Epithelial cell of proximal tubule (primary cell): ENCODE measurements around the gene EPHA2. TPM values are rescaled to one million over a fixed set of nuclear protein-coding genes. Genes with fewer than 3 reads are reported as not detected.

ENCODE experiments used
- DNase-seq: peaks from one replicate; pipeline ENCODE4 v3.0.0-alpha.2; 2011; ENCODE audit warnings: low read depth
- H3K4me3 ChIP-seq: 2 replicates; pipeline ENCODE4 v1.5.1; 2011; ENCODE audit warnings: low read depth, mild to moderate bottlenecking, low read length
- total RNA-seq: library from RNA; depleted of rRNA; stranded (reverse); fragments of >200 nt; gene quantifications from 2 replicates; pipeline ENCODE4 v1.2.3, GENCODE V29; 2015
- TF ChIP-seq, protein P1 (sequence below): conservative IDR thresholded peaks from 2 replicates; pipeline ENCODE4 v1.5.1; 2012; ENCODE audit warnings: low read depth, mild to moderate bottlenecking, low read length

EPHA2 gene
- total RNA-seq, 1 donor from 2014 or later, result 112 TPM

DNA sequence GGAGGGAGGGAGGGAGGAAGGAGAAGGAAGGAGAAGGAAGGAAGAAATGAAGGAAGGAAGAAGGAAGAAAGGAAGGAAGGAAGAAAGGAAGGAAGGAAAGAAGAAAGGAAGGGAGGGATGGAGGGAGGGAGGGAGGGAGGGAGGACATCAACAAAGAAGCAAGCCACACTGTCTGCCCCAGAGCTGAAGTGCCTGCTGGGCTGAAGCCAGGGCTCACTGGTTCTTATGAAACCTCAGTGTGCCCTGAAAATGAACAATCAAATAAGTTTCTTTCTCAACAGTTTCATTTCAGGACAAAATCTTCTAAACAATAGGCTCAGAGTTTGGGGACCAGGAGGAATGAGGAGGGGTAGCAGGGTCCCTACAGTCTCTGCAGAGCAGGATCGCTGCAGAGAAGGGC lies 35.4 kb upstream of the EPHA2 start:
- no peak for DNase-seq

DNA sequence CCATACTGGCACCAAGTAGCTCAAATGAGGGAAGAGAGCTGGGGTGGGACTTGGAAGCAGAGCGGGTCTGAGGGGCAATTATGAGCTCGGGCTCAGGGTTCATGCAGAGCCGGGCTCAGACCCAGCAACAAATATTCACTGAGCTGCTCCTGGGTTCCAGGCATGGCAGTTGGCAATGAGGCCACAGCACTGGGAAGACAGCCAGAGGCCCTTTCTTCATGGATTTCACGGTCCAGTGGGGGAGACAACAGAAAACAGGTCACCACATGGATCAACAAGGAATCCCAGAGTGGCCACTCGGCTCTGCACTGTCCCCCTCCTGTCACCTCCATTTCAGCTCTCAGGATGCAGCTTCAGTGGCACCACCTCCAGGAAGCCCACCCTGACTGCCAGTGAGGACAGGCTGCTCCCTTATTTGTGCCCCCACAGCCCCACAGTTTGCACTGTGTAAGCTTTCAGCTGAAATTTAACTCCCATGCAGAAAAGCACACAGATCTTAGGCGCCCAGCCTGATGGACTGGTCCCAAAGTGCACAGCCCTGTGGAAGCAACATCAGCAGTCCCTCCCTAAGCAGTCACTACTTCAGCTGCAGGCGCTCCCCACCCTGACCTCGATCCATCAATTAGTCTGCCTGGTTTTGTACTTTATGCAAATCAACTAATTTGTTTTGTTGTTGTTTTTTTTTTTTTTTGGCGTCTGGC lies 34.2 kb upstream of the EPHA2 start:
- no peak for DNase-seq
- TF ChIP-seq, protein P1, sequence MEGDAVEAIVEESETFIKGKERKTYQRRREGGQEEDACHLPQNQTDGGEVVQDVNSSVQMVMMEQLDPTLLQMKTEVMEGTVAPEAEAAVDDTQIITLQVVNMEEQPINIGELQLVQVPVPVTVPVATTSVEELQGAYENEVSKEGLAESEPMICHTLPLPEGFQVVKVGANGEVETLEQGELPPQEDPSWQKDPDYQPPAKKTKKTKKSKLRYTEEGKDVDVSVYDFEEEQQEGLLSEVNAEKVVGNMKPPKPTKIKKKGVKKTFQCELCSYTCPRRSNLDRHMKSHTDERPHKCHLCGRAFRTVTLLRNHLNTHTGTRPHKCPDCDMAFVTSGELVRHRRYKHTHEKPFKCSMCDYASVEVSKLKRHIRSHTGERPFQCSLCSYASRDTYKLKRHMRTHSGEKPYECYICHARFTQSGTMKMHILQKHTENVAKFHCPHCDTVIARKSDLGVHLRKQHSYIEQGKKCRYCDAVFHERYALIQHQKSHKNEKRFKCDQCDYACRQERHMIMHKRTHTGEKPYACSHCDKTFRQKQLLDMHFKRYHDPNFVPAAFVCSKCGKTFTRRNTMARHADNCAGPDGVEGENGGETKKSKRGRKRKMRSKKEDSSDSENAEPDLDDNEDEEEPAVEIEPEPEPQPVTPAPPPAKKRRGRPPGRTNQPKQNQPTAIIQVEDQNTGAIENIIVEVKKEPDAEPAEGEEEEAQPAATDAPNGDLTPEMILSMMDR, result no peak
- no peak overlapping the region for H3K4me3 ChIP-seq

More for the DNA sequence above, 35.4 kb upstream of the EPHA2 start:
- no peak overlapping the region for H3K4me3 ChIP-seq
- TF ChIP-seq, protein P1, result no peak

DNA sequence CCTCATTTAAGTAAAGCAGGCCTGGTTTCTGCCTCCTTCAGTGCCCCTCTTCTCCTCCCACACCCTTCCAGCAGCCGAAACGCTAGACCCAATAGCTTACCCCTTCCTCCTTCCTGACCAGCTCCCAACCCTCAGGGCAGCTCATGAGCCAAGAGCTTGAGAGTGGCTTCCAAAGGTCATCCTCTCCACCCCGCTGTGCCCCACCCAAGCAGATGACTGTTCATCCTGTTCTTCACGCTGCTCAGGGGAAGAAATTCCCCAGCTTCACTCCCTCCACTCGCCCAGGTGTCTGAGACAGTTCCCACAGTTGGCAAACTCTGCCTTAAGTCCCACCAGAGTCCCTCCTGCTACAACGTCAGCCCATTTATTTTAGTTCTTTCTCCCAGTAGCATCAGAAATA lies 33.1 kb upstream of the EPHA2 start:
- H3K4me3 ChIP-seq, result no peak overlapping the region
- no peak for DNase-seq
- TF ChIP-seq, protein P1, result no peak

DNA sequence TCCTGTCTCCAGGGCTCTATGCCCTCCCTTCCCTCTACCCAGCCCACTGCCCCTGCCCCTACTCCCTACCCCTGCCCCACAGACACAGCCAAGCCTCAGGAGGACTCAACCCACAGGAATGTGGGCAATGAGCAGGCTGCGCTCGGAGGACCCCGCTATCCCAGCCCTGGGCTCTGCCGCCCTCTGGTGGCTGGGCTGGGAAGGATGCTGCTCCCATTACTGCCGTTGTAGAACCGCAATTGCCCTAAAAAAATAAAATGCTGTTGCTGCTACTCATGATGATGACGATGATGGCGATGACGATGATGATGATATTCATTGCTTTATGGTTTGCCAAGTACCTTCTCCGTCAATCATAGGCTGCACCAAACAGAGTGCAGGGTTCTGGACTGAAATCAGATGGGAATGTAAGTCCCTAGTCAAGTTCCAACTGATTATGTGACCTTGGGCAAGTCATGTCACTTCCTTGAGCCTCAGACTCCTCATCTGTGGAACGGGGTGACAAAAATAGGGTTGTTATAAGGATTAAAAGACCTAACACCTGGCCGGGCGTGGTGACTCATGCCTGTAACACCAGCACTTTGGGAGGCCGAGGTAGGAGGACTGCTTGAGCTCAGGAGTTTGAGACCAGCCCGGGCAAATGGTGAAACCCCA lies 32.0 kb upstream of the EPHA2 start:
- TF ChIP-seq, protein P1, result peak; percentile 98
- no peak for DNase-seq
- no peak overlapping the region for H3K4me3 ChIP-seq

DNA sequence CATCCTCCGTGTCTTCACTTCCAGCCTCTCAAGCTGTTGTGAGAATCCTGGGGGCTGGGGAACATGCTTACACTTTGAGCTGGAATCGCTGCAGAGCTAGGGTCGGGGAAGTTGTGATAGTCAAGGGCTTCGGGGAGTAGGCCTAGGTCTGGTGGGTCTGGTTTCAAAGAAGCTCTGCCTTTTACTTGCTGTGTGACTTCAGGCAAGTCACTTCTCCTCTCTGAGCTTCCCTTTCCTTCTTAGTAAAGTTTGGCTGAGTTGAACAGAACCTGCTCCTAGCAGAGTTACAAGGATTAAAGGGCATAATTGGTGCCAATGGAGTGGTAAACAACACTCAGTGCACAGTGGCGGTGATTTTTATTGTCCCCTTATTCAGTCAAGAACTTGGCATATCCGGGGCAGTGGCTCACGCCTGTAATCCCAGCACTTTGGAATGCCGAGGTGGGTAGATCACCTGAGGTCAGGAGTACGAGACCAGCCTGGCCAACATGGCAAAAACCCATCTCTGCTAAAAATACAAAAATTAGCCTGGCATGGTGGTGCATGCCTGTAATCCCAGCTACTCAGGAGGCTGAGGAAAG lies 30.9 kb upstream of the EPHA2 start:
- TF ChIP-seq, protein P1, result no peak
- H3K4me3 ChIP-seq, result no peak overlapping the region
- DNase-seq, result no peak

DNA sequence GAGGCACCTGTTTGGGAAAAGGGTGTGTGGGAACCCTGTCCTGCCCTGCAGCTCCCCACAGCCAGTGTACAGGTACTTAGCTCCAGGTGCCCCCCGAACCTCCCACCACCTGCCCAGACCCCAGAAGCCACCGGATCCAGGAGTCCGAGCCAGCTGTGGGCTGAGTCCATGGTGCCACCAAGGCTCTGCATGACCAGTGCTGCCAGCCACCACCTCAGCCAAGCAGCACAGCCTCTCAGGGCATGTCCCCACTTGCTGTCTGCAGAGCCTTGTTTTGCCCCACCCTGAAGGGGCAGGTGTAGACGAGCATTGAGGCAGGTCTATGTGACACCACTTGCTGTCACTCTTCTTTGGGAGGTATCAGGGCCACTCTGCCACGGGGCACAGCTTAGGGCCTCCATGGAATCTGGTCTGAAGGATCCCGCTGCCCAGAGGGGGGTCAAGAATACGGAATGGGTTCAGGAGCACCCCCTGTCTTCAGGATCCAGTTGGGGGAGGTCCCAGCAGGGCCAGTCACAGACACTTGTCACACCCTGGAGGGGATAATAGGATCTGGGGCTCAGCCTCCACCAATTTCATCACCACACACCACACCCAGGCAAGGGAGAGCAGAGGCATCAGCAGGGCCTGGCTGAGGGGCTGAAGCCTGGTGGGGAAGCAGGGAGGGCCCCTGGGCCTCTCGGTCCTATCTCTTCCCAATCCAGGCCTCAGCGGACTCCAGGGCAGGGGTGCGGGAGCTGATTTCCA lies 28.9 kb upstream of the EPHA2 start:
- no peak overlapping the region for H3K4me3 ChIP-seq
- no peak for DNase-seq
- TF ChIP-seq, protein P1, result no peak
